Stimulated activated CD8-positive, alpha-beta memory T cell treated with anti-CD3 and anti-CD28 coated beads, Interleukin-2, amount 100 ng/mL, for 1 hour (primary cell): ENCODE data around the gene MECR.

Experiments
- DNase-seq, 2 donors: peaks; one replicate each; pipeline ENCODE4 v3.0.0-alpha.2; 2020; ENCODE audit warnings: low read depth in 2 of 2

MECR gene

DNA sequence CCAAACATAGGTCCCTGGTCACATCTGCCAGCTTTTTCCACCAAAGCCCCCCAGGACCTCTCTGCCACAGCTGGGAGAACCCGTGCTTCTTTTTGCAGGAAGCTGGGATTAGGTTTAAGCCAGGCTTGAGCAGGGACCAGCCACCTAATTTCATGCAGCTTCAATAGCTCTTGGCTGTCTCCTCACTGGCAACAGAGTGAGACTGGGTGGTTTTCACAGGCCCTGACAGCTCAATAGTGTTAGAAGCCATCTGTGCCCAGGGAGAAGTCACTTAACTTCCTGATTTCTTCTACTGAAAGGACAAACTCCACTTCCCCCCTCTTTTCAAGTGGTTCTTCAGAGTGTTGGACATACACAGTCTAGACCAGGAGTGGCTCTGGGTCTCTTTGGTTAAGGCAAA is 28.7 kb downstream of the MECR start:
- DNase-seq, result no peak

DNA sequence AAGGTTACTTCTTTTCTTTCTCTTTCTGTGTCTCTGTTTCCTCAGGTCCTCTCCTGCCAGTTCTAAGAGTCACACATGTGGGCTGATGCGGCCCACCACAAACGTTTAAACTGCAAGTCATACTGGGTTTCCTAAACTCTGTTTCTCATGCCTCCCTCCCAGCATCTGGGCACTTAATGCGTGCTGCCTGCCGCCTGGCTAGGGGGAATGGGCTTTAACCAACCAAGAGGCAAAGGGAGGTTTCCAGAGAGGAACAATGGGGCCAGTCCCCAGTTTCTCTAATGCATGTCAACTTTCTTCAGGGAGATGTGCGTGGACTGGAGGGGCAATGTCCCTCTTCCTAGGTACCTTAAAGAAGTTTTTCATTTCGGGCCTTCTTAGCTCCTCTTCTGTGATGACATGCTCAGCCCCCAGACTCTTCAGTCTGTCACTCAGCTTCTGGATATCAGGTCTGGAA is 29.1 kb downstream of the MECR start:
- no peak for DNase-seq

DNA sequence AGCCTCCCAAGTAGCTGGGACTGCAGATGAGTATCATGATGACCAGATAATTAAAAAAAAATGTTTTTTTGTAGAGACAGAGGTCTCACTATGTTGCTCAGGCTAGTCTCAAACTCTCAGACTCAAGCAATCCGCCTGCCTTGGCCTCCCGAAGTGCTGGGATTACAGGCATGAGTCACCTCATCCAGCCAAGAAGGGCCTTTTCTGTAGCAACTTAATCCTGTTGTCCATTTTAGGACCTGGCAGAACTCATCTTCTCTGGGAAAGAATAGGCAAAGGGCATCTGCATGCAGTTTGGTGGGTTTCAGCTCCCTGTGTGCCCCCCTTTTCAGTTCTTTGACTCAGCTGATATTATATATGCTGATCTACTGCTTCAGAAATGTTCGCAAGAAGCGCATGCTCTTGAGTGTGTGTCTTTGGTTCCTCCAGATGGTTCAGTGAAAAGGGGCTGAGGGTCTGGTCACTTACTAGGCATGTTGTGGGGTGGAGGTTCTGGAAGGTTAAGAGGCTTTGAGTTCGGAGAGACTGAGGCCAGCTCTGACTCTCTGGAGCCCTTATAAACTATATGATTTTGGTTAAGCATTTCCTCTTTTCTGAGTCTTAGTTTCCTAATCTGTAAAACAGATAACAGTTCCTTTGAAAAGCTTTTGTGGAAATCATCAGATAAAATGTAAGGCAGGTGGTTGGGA is 29.7 kb downstream of the MECR start:
- no peak for DNase-seq

DNA sequence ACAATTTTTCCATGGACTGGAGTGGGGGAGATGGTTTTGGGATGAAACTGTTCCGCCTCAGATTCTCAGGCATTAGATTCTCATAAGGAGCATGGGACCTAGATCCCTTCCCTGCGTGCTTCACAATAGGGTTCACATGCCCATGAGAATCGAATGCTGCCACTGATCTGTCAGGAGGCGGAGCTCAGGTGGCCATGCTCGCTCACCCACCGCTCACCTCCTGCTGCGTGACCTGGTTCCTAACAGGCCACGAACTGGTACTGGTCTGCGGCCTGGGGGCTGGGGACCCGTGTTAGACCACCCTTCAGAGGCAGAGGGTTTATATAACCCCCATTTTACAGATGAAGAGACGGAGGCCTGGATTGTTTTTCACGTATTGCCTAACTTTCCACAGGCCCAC is 32.7 kb downstream of the MECR start:
- DNase-seq, result no peak

DNA sequence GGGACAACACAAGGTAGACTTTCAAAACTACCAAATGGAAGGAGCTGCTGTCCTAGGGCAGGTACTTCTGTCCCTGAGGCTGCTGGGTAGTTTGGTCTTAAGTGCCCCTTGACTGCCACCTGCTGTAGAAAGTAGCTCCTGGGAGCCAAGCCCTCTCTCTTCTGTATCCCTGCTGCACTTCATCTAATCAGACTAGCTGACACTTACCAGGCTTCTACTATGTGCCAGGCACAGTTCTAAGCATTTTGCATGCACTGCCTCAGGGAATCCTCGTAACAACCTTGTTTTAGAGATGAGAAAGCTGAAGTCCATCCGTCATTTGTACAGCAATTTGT is 33.2 kb downstream of the MECR start:
- no peak for DNase-seq

DNA sequence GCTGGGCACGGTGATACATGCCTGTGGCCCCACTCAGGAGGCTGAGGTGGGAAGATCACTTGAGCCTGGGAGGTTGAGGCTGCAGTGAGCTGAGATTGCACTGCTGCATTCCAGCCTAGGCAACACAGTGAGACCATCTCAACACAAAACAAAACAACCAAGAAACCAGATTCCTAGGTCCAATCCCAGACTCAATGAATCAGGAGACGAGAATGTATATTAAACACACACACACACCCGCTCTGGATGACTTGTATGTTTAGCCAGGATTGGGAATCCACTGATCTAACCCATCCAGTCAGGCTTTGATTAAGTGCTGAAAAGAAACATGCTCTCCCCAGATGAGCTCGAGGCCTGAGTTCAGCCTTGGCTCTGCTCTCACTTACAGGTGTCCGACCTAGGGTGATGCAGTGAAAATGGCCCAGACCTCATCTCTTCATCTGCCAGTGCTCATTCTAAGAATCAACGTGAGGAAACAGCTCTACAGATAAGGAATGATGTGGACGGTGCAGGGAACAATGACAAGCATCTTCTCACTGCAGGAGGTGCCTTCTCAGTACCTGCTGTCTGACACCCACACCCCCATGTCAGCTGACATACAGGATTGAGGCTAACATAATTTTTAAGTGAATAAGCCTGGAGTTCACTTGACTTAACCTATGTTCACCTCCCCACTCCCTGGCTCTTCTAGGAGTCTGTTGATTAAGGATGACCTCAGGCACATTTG is 33.7 kb downstream of the MECR start:
- DNase-seq, result no peak

DNA sequence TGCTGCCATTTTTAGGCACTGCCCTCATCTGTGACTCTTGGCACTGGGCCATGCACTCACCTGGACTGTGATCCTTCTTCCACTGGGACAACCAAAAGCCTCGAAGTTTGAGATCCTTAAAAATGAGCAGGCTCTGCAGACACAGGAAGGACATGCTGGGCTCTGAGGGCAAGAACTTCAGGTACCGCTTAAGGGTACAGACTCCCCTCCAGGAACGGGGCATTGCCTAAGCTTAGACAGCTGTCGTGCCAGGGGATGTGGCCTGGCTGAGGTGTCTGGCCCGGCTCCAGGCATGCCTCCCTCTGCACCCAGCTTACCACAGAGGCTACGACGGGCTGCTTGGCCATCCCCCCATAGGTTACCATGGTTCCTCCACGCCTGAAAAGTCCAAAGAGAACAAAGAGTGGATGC is 34.8 kb downstream of the MECR start:
- no peak for DNase-seq

DNA sequence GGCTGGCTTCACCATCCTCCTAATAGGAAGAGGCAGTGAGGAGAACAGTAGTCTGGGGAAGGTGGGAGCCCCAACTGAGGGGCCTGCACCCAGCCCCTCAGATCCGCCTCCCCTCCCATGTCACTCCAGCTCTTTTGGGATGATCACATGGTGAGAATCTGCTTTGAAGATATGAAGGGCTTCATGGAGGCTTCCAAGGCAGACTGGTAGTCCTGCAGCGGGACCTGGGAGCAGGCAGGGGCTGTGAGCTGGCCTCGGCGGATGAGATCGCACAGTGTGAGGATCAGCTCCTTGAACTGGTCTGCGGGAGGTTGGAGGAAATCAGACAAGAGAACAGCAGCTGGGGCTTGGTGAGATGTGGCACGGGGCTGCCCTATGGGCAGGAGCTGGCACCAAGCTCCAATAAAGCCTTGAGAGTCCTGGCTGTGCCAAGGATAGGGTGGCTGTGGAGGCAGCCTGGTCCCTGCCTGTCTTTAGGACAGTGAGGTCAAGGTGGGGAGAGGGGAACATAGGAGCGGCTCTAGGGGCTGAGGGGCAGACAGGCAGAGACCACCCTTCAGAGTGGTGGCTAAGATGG is 36.8 kb downstream of the MECR start:
- DNase-seq, result no peak

DNA sequence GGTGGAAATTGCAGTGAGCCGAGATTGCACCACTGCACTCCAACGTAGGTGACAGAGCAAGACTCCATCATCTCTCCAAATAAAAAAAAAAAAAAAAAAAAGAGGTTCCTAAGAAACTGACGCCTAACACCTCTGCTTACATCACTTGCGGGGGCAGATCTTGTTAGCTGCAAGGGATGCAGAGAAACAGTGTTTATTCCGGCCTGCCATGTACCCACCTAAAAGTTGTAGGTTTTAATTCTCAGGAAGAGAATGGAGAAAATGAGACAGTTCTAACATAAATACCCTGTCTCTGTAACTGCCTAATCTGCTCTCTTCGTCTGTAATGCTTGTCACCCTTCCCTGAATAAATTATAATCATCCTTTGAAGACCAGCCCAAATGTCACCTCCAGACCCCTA is 40.0 kb downstream of the MECR start:
- no peak for DNase-seq

DNA sequence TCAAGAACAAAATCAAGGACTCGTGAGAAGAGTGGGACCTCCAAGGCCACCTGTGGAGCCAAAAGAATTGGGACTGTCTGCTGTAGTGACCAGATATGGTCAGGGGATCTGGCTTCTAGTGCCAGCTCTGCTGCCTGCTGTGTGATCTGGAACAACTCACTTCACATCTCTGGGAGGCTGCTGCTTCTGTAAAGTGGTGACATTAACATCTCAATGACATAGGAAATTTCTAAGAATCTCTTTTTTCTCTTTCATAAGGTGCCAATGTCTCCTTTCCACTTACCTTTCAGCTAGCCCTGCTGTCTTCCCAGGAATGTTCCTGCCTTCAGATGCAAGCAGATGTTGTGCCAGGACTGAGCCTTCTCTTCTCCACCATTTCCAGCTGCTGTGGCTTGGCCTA is 44.0 kb downstream of the MECR start:
- DNase-seq, result no peak

DNA sequence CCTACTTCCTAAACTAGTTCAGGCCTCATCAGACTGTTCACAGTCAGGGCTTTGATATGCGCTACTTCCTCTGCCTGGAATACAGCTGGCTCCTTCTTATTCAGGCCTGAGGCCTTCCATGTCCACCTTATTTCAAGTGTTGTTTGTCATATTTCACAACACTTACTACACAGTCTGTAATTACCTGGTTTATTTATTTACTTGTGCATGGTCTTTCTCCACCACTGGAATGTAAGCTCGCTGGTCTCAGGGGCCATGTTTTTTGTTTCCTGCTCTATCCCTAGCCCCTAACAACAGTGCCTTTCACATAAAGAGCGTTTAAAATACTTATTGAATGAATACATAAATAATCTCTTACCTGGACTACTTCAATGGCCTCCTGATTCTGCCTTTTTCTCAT is 44.5 kb downstream of the MECR start:
- no peak for DNase-seq

DNA sequence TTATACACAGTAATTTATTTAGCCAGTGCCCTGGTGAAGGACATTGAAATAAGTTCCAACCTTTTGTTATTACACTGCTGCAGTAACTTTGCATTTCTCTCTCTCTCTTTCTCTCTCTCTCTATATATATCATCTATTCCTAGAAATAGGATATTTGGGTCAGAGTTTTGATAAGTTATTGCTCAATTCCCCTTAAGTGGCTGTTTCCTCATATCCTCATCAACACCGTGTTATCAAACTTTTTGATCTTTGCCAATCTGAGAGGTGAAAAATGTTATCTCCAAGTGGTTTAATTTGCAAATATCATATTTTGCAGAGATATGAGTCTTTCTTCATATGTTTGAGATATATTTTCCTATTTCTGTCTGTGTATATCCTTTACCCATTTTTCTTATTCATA is 47.4 kb downstream of the MECR start:
- DNase-seq, result no peak

DNA sequence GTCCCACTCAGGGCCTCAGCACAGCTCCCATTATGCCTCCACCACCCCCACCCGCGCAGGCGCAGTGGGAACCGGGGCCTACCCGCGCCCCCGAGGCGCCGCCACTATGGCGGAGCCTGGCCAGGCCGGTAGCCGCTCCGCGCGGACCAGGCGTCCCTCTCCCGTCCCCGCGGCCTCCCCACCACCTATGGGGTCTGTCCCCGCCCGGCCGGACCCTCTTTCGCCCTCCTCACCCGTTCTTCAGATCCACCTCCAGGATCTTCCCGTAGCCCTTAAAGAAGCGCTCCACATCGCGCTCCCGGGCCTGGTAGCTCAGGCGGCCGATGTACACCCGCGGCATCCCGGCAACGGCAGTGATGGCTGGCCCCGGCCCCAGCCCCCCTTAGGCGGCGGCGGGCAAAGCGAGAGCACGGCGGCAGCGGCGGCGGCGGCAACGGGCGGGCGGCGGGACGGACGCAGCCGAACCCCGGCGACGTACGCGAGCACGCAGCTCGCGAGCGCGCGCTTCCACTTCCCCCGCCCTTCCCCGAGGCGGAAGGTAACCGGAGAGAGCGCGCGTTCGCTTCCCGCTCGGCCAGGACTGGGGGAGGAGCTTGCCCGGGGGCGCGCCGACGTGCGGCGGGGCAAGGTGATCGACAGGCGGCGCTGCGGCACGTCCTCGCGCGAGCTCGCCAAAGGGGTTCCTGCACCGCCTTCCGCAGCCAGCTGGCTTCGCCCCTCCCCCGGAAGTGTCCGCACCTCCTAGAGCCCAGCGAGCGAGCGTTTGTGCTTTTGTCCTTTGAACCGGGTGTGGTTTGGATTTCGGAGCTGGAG is 49.1 kb downstream of the MECR start, which contains the start of gene SRSF4:
Gene SRSF4, minus strand, starts transcription at position 488 of the 813 bp plus-strand sequence. Its CDS starts 148 bp downstream, at position 340.
- peak; percentile 98 for DNase-seq

DNA sequence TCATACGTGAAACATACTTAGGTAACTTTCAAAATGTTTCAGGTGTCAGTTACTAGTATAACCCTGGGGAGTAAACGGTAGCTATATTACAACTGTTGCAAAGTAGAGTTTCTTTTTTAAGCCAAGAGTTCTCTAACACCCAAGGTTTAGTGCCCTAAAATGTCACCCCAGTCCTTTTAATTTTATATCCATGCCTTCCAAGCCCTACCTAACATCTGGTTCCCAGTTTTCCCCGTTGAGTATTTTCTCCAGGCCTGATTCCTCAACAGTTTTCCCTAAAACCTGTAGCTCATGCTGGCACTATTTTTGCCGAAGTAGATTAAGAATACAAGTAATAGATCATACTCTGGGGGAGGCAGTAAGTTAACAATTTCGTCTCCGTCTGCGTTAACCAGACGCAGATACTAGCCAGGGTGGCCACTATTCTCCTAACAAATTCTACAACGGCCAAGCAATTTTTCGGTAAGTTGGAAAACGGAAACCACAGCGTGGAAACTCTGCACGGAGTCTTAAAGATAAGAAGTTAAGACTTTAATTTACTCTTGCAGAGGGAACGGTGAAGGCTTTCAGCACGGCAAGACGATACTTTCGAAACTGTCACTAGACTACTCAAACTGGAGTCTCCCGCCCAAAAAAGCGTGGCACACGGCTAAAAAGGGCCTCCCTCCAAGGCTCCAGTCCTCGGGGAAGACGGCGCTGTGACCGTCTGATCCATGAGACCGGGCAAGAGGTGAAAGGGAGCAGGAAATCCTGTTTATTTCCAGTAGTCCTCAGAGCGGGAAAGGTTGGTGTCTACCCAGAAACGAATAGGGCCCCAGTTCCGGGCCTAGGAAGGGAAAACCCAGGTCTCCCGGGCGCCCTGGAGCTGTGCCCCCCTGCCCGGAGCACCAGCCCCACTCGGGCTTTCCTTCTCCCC is 50.0 kb downstream of the MECR start:
- DNase-seq, result no peak

DNA sequence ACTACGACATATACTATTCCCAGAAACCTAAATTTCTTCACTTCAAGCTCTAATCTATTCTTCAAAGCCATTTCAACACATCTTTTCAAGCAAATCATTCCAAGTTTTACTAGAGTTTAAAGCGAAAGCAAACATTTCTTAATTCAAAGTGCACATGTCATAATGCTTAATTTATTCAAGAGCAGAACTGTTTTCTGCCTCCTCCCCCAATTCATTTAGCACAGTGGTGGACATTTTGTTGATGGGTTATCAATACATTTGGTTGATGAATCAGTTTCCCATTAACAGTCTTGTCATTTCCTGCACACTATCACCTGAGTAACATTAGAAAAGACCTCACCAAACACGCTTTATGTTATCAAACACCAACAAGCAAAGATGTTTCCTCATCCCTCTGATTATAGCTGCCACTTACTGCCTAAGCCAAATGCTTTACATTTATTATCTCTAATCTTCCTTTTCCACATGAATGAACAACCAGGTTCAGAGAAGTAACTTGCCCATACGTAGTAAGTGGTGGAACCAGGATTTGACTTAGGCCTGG is 51.0 kb downstream of the MECR start:
- no peak for DNase-seq

DNA sequence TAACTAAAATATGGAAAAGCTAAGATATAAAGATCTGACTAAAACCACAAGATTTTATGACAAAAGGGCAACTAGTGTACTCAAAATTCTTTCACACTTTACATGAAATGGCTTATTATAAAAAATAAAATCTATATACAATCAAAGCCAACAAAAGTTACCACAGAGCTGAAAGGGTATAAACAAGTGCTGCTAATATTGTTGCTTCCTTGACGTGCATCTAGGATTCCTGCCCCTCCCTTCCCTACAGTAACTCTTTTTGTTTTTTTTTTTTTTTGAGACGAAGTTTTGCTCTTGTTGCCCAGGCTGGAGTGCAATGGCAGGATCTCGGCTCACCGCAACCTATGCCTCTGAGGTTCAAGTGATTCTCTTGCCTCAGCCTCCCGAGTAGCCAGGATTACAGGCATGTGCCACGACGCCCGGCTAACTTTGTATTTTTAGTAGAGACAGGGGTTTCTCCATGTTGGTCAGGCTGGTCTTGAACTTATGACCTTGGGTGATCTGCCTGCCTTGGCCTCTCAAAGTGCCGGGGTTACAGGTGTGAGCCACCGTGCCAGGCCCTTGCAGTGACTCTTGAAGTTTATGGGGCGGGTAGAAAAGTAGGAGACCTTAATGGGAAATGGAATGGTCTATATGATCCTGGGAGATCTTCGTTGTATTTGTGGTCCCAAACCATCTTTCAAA is 53.6 kb downstream of the MECR start:
- DNase-seq, result no peak

DNA sequence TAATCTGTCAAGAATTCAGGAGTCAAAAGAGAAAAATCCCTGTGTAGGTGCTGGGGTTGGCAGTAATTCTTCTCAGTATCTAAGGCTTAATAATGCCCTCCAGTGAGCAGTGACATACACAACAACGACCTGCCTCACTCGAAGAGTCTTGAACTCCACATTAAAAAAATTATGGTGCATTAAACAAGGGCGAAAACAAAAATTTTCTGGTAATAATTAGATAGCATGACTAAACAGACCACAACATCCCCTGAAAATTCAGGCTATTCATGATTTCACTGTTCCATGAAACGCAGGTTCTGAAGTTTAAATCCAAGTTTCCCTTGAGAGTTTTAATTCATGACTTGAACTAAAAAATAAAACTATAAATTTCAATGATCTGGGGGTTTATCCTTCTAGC is 54.2 kb downstream of the MECR start:
- no peak for DNase-seq

DNA sequence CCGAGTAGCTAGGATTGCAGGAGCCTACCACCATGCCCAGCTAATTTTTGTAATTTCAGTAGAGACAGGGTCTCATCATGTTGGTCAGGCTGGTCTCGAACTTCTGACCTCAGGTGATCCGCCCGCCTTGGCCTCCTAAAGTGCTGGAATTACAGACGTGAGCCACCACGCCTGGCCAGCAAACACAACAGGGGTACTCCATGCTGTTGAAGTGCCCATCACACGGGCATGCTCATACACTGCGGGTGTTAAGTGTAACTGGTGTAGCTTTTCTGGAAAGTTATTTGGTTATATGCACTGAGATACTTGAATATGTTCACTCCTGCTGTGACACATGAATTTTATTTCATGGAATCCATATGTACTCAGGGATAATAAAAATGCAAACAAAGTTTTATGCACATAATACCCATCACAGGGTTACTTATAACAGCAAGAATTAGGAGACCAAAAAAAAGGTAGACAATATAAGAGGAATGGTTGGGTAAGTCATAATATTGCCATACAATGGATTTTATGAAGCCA is 58.3 kb downstream of the MECR start:
- DNase-seq, result no peak

DNA sequence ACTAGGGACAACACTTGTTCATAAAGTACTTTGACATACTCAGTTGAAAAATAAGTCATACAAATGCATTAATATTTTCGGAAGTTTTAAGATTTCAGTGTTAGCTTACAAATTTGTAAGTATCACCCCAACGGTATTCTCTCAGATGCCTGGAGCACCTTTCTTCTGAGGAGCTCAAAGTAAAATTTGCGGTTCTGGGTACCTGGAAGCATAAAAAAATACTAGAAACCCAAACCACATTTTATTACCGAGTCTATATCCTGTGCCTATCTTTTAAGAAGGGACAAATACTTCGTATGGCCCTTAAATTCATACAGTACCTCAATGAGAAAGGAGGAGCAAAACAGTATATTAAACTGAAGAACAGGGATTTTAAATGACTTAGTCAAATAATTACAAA is 59.2 kb downstream of the MECR start:
- no peak for DNase-seq

DNA sequence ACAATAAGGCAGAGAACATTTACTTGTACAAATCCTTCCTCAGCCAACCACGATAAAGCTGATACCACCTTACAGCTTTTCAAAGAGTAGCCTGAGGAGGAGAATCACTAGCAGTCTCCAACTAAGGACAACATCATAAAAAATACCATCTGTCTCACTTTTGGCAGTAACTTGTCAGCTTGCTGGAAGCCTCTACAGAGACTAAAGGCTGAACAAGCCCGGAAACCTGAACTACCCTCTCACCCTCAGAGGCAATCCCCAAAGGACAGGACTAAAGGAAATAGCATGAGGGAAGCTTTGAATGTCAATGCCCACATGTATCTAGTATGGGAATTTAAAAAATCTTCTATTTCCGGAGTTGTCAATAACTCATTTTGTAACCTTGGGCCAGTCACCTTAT is 59.6 kb downstream of the MECR start:
- DNase-seq, result no peak
